DND-41 (cell line): ENCODE measurements around the gene HBA2.

Experiments used
- CTCF ChIP-seq: IDR thresholded peaks from 2 replicates; pipeline ENCODE4 v1.5.1; 2012; ENCODE audit warnings: borderline replicate concordance, low read length, moderate library complexity, mild to moderate bottlenecking; ENCODE audit not compliant: poor library complexity, severe bottlenecking; ENCODE audit errors: extremely low read depth
- EZH2 ChIP-seq: IDR thresholded peaks from 3 replicates; pipeline ENCODE4 v1.6.1; 2012; ENCODE audit warnings: borderline replicate concordance, low read depth, mild to moderate bottlenecking, moderate library complexity, low read length, inconsistent platforms; ENCODE audit not compliant: severe bottlenecking

- no peak for TF ChIP-seq CTCF
- TF ChIP-seq EZH2 = no peak
These were observed 6.8 kb downstream of the HBA2 start for GRCh38 chr16:179211-180092.
